ENCODE data around the gene STAT1.

STAT1 gene

GRCh38 chr2:191030521-191031154 is 16.7 kb upstream of the STAT1 start:
- peak; percentile 42 for DNase-seq

GRCh38 chr2:191029280-191029950 is 15.4 kb upstream of the STAT1 start:
- DNase-seq = no peak

GRCh38 chr2:191026377-191026776 is 12.4 kb upstream of the STAT1 start:
- DNase-seq = no peak

GRCh38 chr2:191025135-191025534 is 11.2 kb upstream of the STAT1 start:
- no peak for DNase-seq

GRCh38 chr2:191023235-191023679 is 9.3 kb upstream of the STAT1 start:
- peak; percentile 37 for DNase-seq

- DNase-seq = peak; percentile 61
These were observed 6.9 kb upstream of the STAT1 start for GRCh38 chr2:191020742-191021381.

GRCh38 chr2:191020221-191020741 is 6.3 kb upstream of the STAT1 start:
- DNase-seq = peak; percentile 96

GRCh38 chr2:191019376-191019775 is 5.4 kb upstream of the STAT1 start:
- no peak for DNase-seq

- no peak for DNase-seq
These were observed 4.7 kb upstream of the STAT1 start for GRCh38 chr2:191018643-191019119.

- DNase-seq = no peak
These were observed 4.1 kb upstream of the STAT1 start for GRCh38 chr2:191018048-191018447.

GRCh38 chr2:191015831-191016230 is 1.9 kb upstream of the STAT1 start:
- no peak for DNase-seq

- no peak for DNase-seq
These were observed 1.3 kb upstream of the STAT1 start for GRCh38 chr2:191015239-191015638.

GRCh38 chr2:191014653-191015020 is 666 bp upstream of the STAT1 start:
- DNase-seq = no peak

- DNase-seq = no peak
These were observed 364 bp downstream of the STAT1 start for GRCh38 chr2:191013682-191013931.

GRCh38 chr2:191012845-191013681 is 908 bp downstream of the STAT1 start:
- no peak for DNase-seq

GRCh38 chr2:191012346-191012745 is 1.6 kb downstream of the STAT1 start:
- no peak for DNase-seq

GRCh38 chr2:191010887-191011885 is 2.8 kb downstream of the STAT1 start:
- no peak for DNase-seq

GRCh38 chr2:191009541-191010374 is 4.2 kb downstream of the STAT1 start:
- no peak for DNase-seq

- no peak for DNase-seq
These were observed 5.7 kb downstream of the STAT1 start for GRCh38 chr2:191008286-191008685.

- DNase-seq = no peak
These were observed 6.8 kb downstream of the STAT1 start for GRCh38 chr2:191006997-191007783.
